GM12878 (cell line): ENCODE data around the gene AUNIP. TPM values are rescaled to one million over a fixed set of nuclear protein-coding genes. Genes with fewer than 3 reads are reported as not detected.

Experiments used
- ATAC-seq: fragments of 200-7000 bp; cut with Tn5 transposase; 3 replicates; pipeline ENCODE4 v1.9.1; 2020; ENCODE audit warnings: mild to moderate bottlenecking, moderate library complexity
- BruUV-seq: library from RNA; stranded (reverse); fragments of 400-500 nt; replicated peaks from 2 replicates; lab custom pipeline; 2021; lab: Mats Ljungman, UMichigan
- CTCF ChIA-PET: fragments of 300-600 bp; sonication (Branson Sonifier 250); formaldehyde crosslinking; extraction: SDS; loops from one replicate; lab custom pipeline; 2021; ENCODE audit warnings: inconsistent platforms; lab: Yijun Ruan, JAX
- POLR2A ChIA-PET: fragments of 350-600 bp; formaldehyde crosslinking; extraction: SDS; loops from one replicate; lab custom pipeline; 2021; ENCODE audit warnings: inconsistent platforms; lab: Charles Lee
- RAD21 ChIA-PET: fragments of 300-600 bp; sonication (Branson Sonifier 250); formaldehyde crosslinking; loops from one replicate; lab custom pipeline; 2023; ENCODE audit warnings: antibody characterized with exemption; ENCODE audit not compliant: unreplicated experiment; lab: Charles Lee
- SMC1A ChIA-PET: fragments of 300-600 bp; sonication (Branson Sonifier 250); formaldehyde crosslinking; loops from one replicate; lab custom pipeline; 2023; ENCODE audit not compliant: unreplicated experiment, uncharacterized antibody; lab: Charles Lee
- DNase-seq: peaks from one replicate; pipeline ENCODE4 v3.0.0-alpha.2; 2011; ENCODE audit warnings: low read depth, low spot score
- FAIRE-seq: peaks from 3 replicates; lab custom pipeline; 2011; peaks lifted over from hg19 to GRCh38; lab: Jason Lieb, UNC
- H2AFZ ChIP-seq: 2 replicates; pipeline ENCODE4 v1.6.0; 2011; ENCODE audit warnings: low read depth, low read length, control low read depth; ENCODE audit not compliant: control insufficient read depth
- H3K27ac ChIP-seq: 2 replicates; pipeline ENCODE4 v1.5.1; 2011; ENCODE audit warnings: control low read depth; ENCODE audit not compliant: control insufficient read depth, insufficient read depth
- H3K27me3 ChIP-seq, 2 experiments: replicated peaks in 1 of 2; 2 replicates each; pipeline versions ENCODE4 v1.6.0 to v1.6.1; 2011; ENCODE audit warnings: low read length in 1 of 2; ENCODE audit not compliant: control insufficient read depth in 2 of 2, insufficient read depth in 2 of 2
- H3K36me3 ChIP-seq, 2 experiments: 2 replicates each; pipeline ENCODE4 v1.5.1; 2011; ENCODE audit warnings: low read length in 1 of 2; ENCODE audit not compliant: control insufficient read depth in 2 of 2, insufficient read depth in 2 of 2
- H3K4me1 ChIP-seq: 2 replicates; pipeline ENCODE4 v1.6.1; 2011; ENCODE audit warnings: mild to moderate bottlenecking, low read length, moderate library complexity, mixed read lengths; ENCODE audit not compliant: control insufficient read depth, insufficient read depth
- H3K4me2 ChIP-seq: 2 replicates; pipeline ENCODE4 v1.6.0; 2011; ENCODE audit warnings: control low read depth; ENCODE audit not compliant: control insufficient read depth, insufficient read depth
- H3K4me3 ChIP-seq: fragments of 200-600 bp; sonication (generic); 2 replicates; pipeline ENCODE4 v1.5.1; 2016
- H3K79me2 ChIP-seq: 2 replicates; pipeline ENCODE4 v1.6.0; 2011; ENCODE audit warnings: low read length; ENCODE audit not compliant: control insufficient read depth, insufficient read depth
- H3K9ac ChIP-seq: 2 replicates; pipeline ENCODE4 v1.8.0; 2011; ENCODE audit warnings: low read length, control low read depth, mixed read lengths; ENCODE audit not compliant: control insufficient read depth, insufficient read depth
- H3K9me3 ChIP-seq: replicated peaks from 3 replicates; pipeline ENCODE4 v1.5.1; 2011; ENCODE audit warnings: mild to moderate bottlenecking, low read length; ENCODE audit not compliant: control insufficient read depth, insufficient read depth
- H4K20me1 ChIP-seq: 2 replicates; pipeline ENCODE4 v1.6.0; 2011; ENCODE audit not compliant: control insufficient read depth, insufficient read depth
- KAT2A ChIP-seq: conservative IDR thresholded peaks from 2 replicates; pipeline ENCODE4 v1.6.1; 2011; ENCODE audit warnings: low read depth, low read length; ENCODE audit not compliant: control insufficient read depth
- ZNF207 ChIP-seq: fragments of 450-650 bp; IDR thresholded peaks from 2 replicates; pipeline ENCODE4 v1.6.1; 2014; ENCODE audit warnings: antibody characterized with exemption, mild to moderate bottlenecking, borderline replicate concordance
- ZNF217 ChIP-seq: fragments of 450-650 bp; IDR thresholded peaks from 2 replicates; pipeline ENCODE4 v1.6.1; 2017; ENCODE audit warnings: antibody characterized with exemption, mild to moderate bottlenecking
- WGBS: methylation state at CpG from one replicate; pipeline ENCODE4 v1.1.6; 2016; ENCODE audit warnings: low lambda C conversion rate; ENCODE audit not compliant: insufficient replicate concordance, insufficient coverage; ENCODE audit errors: missing lambda C conversion rate; 5-methylcytosine and 5-hydroxymethylcytosine counted together
- in situ Hi-C: fragments of 300-500 bp; cut with MboI; formaldehyde crosslinking; loops from 9 replicates; pipeline ENCODE4 v1.14.3; 2018; ENCODE audit warnings: mixed read lengths
- intact Hi-C: fragments of 100-400 bp; cut with micrococcal nuclease; formaldehyde crosslinking; loops from one replicate; pipeline ENCODE4 v1.14.2; 2022; ENCODE audit not compliant: unreplicated experiment
- polyA plus RNA-seq, 11 experiments: library from polyadenylated mRNA; depleted of rRNA in 4 of 11; unstranded in 6 of 11; stranded (reverse) in 5 of 11; fragments of >200 nt; fragmentation: Nextera tagmentation in 4 of 11; fragmentation: Illumina TruSeq in 1 of 11; extraction: Ambion mirVana in 4 of 11; extraction: Trizol in 1 of 11; gene quantifications; 1 replicate in 1 of 11; 2 replicates in 10 of 11; pipeline versions ENCODE4 v1.2.1 to v1.2.3, GENCODE V29; 2011 to 2016; ENCODE audit warnings: inconsistent platforms in 2 of 11, missing spikeins in 2 of 11, low read depth in 1 of 11
- total RNA-seq, 4 experiments: library from RNA; depleted of rRNA in 3 of 4; stranded (reverse); fragments of >200 nt in 3 of 4; fragmentation: Illumina TruSeq in 1 of 4; extraction: Trizol in 1 of 4; gene quantifications; 2 replicates each; pipeline versions ENCODE4 v1.2.1 to v1.2.3, GENCODE V29; 2013 to 2021
- TF ChIP-seq, protein P1 (sequence below), 3 experiments: IDR thresholded peaks in 2 of 3; conservative IDR thresholded peaks in 1 of 3; 2 replicates each; pipeline ENCODE4 v1.5.1; 2011; ENCODE audit warnings: low read depth in 3 of 3, low read length in 3 of 3, mild to moderate bottlenecking in 3 of 3, control low read depth in 2 of 3, moderate library complexity in 2 of 3, inconsistent platforms in 1 of 3, mixed read lengths in 1 of 3; ENCODE audit not compliant: control insufficient read depth in 2 of 3, insufficient read depth in 1 of 3; ENCODE audit errors: extremely low read depth in 1 of 3

The AUNIP gene
- total and polyA plus RNA-seq, 10 of the 15 experiments (the other 5 are each of a cell fraction or from before 2014, with no cell fraction given), result 3.9 to 20.0 (median 12.7) TPM

DNA sequence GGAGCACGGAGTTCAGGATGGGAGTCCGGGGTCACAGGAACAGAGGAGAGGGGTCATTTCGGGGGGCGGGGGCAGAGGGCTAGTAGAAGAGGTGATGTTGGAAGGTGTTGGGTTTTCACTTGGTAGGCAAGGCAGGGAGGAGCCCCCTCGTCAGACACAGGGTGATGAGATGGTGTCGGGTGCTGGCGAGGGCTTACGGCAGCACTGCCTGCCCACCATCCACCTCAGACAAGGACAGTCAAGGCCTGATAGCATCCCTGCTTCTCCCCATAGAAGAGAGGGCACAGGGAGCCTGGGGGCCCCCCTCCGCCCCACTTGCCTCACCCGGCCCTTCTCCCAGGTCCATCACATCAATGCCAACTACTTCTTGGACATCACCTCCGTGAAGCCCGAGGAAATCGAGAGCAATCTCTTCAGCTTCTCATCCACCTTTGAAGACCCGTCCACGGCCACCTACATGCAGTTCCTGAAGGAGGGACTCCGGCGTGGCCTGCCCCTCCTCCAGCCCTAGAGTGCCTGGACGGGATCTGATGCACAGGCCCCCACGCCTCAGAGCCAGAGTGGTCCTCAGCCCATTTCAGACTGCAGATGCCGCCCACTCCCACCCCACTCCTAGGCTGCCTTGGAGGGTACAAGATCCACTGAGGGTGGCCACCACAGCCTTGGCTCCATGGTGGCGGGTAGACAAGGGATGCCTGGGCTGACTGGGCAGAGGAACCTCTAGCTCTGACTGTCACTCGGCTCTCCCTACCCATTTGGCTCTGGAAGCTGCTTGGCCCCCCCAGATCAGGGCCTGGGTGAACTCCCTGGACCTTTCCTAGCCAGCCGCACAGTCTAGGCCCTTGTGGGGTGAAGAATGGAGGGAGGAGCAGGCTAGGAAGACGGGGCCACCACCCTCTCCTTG, 43.8 kb downstream of the AUNIP start:
- DNase-seq, result no peak
- FAIRE-seq, result no peak
- Histone ChIP-seq H3K4me1 (peaks cover 8% of the 10 kb centered on the region; the same call in 1 of the 2 replicates), H3K36me3 (no peaks in the 10 kb centered on the region), H3K4me3 (no peak overlapping the region), H4K20me1 (no peaks in the 10 kb centered on the region), H3K27me3 (no peaks in the 10 kb centered on the region), H3K9ac (no peak overlapping the region), H3K27ac (no peak overlapping the region), H3K4me2 (no peak overlapping the region), H2AFZ (no peak overlapping the region), H3K9me3 (no peaks in the 10 kb centered on the region), H3K79me2 (peaks cover 7% of the 10 kb centered on the region)
- intact Hi-C loops, result no loop called here
- no TSS peak for BruUV-seq
- ATAC-seq, result no peak
- CTCF ChIA-PET, result interaction anchor here (0.7 to 8.1 kb wide), 6 partner anchors 16 to 299 kb away, joined by 3 to 63 read pairs (median 6); partner anchors contain the start of genes PAFAH2 and SELENON
- POLR2A ChIA-PET, result no interaction called here
- no peak for TF ChIP-seq ZNF207
- no peak for TF ChIP-seq KAT2A
- TF ChIP-seq, protein P1, sequence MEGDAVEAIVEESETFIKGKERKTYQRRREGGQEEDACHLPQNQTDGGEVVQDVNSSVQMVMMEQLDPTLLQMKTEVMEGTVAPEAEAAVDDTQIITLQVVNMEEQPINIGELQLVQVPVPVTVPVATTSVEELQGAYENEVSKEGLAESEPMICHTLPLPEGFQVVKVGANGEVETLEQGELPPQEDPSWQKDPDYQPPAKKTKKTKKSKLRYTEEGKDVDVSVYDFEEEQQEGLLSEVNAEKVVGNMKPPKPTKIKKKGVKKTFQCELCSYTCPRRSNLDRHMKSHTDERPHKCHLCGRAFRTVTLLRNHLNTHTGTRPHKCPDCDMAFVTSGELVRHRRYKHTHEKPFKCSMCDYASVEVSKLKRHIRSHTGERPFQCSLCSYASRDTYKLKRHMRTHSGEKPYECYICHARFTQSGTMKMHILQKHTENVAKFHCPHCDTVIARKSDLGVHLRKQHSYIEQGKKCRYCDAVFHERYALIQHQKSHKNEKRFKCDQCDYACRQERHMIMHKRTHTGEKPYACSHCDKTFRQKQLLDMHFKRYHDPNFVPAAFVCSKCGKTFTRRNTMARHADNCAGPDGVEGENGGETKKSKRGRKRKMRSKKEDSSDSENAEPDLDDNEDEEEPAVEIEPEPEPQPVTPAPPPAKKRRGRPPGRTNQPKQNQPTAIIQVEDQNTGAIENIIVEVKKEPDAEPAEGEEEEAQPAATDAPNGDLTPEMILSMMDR (IDR thresholded peaks at IDR 0.05 in 2 of 3, conservative IDR thresholded peaks at IDR 0.05 in 1 of 3; ENCODE audit: control insufficient read depth in 2 of 3, extremely low read depth in 1 of 3, insufficient read depth in 1 of 3, low read depth in 3 of 3, low read length in 3 of 3), result no peak
- no peak for TF ChIP-seq ZNF217
- in situ Hi-C loops, result loop anchor here (25.0 kb wide), 1 partner anchor 403 kb away; the partner anchor contains the start of gene RHCE
- 78% methylated on average over 24 of the region's 24 CpGs for WGBS
- RAD21 ChIA-PET, result interaction anchor here (0.7 to 1.0 kb wide), 2 partner anchors 182 to 529 kb away, joined by 3 to 5 read pairs; partner anchors contain the start of gene PAFAH2
- SMC1A ChIA-PET, result interaction anchor here (0.6 to 1.6 kb wide), 4 partner anchors 13 to 182 kb away, joined by 3 to 5 read pairs (median 4); partner anchors contain the start of gene PAFAH2
